HepG2 (cell line): ENCODE measurements around the gene SLC22A23. TPM values are rescaled to one million over a fixed set of nuclear protein-coding genes. Genes with fewer than 3 reads are reported as not detected.

Experiments
- ATAC-seq: fragments of 200-7000 bp; cut with Tn5 transposase; 3 replicates; pipeline ENCODE4 v1.9.1; 2020; ENCODE audit warnings: mild to moderate bottlenecking, moderate library complexity
- BruUV-seq: library from RNA; stranded (reverse); fragments of 400-500 nt; replicated peaks from 2 replicates; lab custom pipeline; 2021; lab: Mats Ljungman, UMichigan
- CTCF ChIA-PET: fragments of 300-600 bp; formaldehyde crosslinking; extraction: SDS; loops from one replicate; lab custom pipeline; 2021; ENCODE audit warnings: low total read pairs, inconsistent platforms, low intra/inter-chr PET ratio; lab: Yijun Ruan, JAX
- POLR2A ChIA-PET: fragments of 350-600 bp; sonication (Branson Sonifier 250); formaldehyde crosslinking; loops from one replicate; lab custom pipeline; 2020; ENCODE audit warnings: antibody characterized with exemption, inconsistent platforms; lab: Yijun Ruan, JAX
- DNase-seq: peaks from one replicate; pipeline ENCODE4 v3.0.0-alpha.2; 2015; ENCODE audit warnings: low spot score
- FAIRE-seq: peaks from 3 replicates; lab custom pipeline; 2011; peaks lifted over from hg19 to GRCh38; lab: Jason Lieb, UNC
- H2AFZ ChIP-seq: one replicate; pipeline ENCODE4 v1.6.1; 2011; ENCODE audit warnings: low read length, inconsistent platforms
- H3K27ac ChIP-seq: fragments of 300-600 bp; 3 replicates; pipeline ENCODE4 v1.8.0; 2011; ENCODE audit warnings: mixed run types, mild to moderate bottlenecking, mixed read lengths, low read length, inconsistent platforms; ENCODE audit not compliant: insufficient read depth; ENCODE audit errors: extremely low read length
- H3K27me3 ChIP-seq, 2 experiments: fragments of 200-600 bp in 1 of 2; 2 replicates in 1 of 2; 3 replicates in 1 of 2; pipeline versions ENCODE4 v1.6.0 to v1.8.0; 2011; ENCODE audit warnings: low read length in 2 of 2, mild to moderate bottlenecking in 2 of 2, moderate library complexity in 2 of 2, inconsistent platforms in 1 of 2; ENCODE audit not compliant: insufficient read depth in 2 of 2, control insufficient read depth in 1 of 2
- H3K36me3 ChIP-seq, 2 experiments: fragments of 200-600 bp in 1 of 2; replicated peaks in 1 of 2; 2 replicates in 1 of 2; 3 replicates in 1 of 2; pipeline versions ENCODE4 v1.5.1 to v1.8.0; 2011; ENCODE audit warnings: low read length in 2 of 2, inconsistent platforms in 1 of 2; ENCODE audit not compliant: insufficient read depth in 2 of 2, control insufficient read depth in 1 of 2
- H3K4me1 ChIP-seq: 2 replicates; pipeline ENCODE4 v1.5.1; 2012; ENCODE audit warnings: low read length, inconsistent platforms; ENCODE audit not compliant: insufficient read depth
- H3K4me2 ChIP-seq: 2 replicates; pipeline ENCODE4 v1.6.0; 2011; ENCODE audit warnings: low read depth, low read length, inconsistent platforms
- H3K4me3 ChIP-seq, 3 experiments: fragments of 200-600 bp in 1 of 3; sonication (generic), shearing (Covaris generic) in 1 of 3; replicated peaks in 1 of 3; 2 replicates each; pipeline ENCODE4 v1.5.1; 2011 to 2016; ENCODE audit warnings: low read length in 3 of 3, inconsistent platforms in 2 of 3, low read depth in 2 of 3, mild to moderate bottlenecking in 2 of 3, control low read depth in 1 of 3, mixed read lengths in 1 of 3; ENCODE audit not compliant: insufficient read depth in 1 of 3
- H3K79me2 ChIP-seq: one replicate; pipeline ENCODE4 v1.6.1; 2011; ENCODE audit warnings: low read length, inconsistent platforms; ENCODE audit not compliant: insufficient read depth
- H3K9ac ChIP-seq: 2 replicates; pipeline ENCODE4 v1.6.0; 2011; ENCODE audit warnings: mild to moderate bottlenecking, low read depth, low read length, inconsistent platforms; ENCODE audit not compliant: insufficient read depth
- H3K9me3 ChIP-seq: 2 replicates; pipeline ENCODE4 v1.5.1; 2012; ENCODE audit warnings: mild to moderate bottlenecking, low read length
- H4K20me1 ChIP-seq: 2 replicates; pipeline ENCODE4 v1.6.0; 2011; ENCODE audit warnings: inconsistent platforms, mild to moderate bottlenecking, low read length, moderate library complexity; ENCODE audit not compliant: insufficient read depth
- HNRNPLL ChIP-seq: fragments of 200-400 bp; formaldehyde crosslinking; IDR thresholded peaks from 2 replicates; pipeline ENCODE4 v1.6.1; 2017; ENCODE audit warnings: mild to moderate bottlenecking, low read depth, low read length; ENCODE audit not compliant: poor library complexity, severe bottlenecking
- JARID2 ChIP-seq: sonication (generic); formaldehyde crosslinking; IDR thresholded peaks from 2 replicates; pipeline ENCODE4 v1.8.1; 2023; ENCODE audit warnings: missing genetic modification reagents, inconsistent platforms; ENCODE audit not compliant: insufficient replicate concordance
- JDP2 ChIP-seq: sonication (generic); formaldehyde crosslinking; IDR thresholded peaks from 2 replicates; pipeline ENCODE4 v1.8.1; 2022; ENCODE audit warnings: missing genetic modification reagents, borderline replicate concordance
- KDM6A ChIP-seq: IDR thresholded peaks from 2 replicates; pipeline ENCODE4 v1.6.1; 2016; ENCODE audit warnings: low read depth
- NFIC ChIP-seq: IDR thresholded peaks from 2 replicates; pipeline ENCODE4 v1.6.1; 2012; ENCODE audit warnings: mild to moderate bottlenecking, low read length, inconsistent platforms
- PCBP1 ChIP-seq: fragments of 200-400 bp; formaldehyde crosslinking; IDR thresholded peaks from 2 replicates; pipeline ENCODE4 v1.6.1; 2017; ENCODE audit warnings: mild to moderate bottlenecking, low read depth, low read length, borderline replicate concordance
- POLR2AphosphoS2 ChIP-seq: IDR thresholded peaks from 2 replicates; pipeline ENCODE4 v1.6.1; 2011; ENCODE audit warnings: low read depth, low read length, improper control_type of control experiment
- RBAK ChIP-seq: sonication (generic); formaldehyde crosslinking; IDR thresholded peaks from 2 replicates; pipeline ENCODE4 v1.5.1; 2020; ENCODE audit warnings: mild to moderate bottlenecking, missing genetic modification reagents
- SIX4 ChIP-seq: sonication (generic); formaldehyde crosslinking; IDR thresholded peaks from 2 replicates; pipeline ENCODE4 v1.4.0; 2020; ENCODE audit warnings: missing genetic modification reagents
- YEATS4 ChIP-seq: sonication (generic); formaldehyde crosslinking; IDR thresholded peaks from 2 replicates; pipeline ENCODE4 v1.4.0; 2020; ENCODE audit warnings: missing genetic modification reagents, borderline replicate concordance
- ZNF24 ChIP-seq: fragments of 450-650 bp; IDR thresholded peaks from 2 replicates; pipeline ENCODE4 v1.6.1; 2017; ENCODE audit warnings: antibody characterized with exemption, mild to moderate bottlenecking
- ZZZ3 ChIP-seq: sonication (generic); formaldehyde crosslinking; IDR thresholded peaks from 2 replicates; pipeline ENCODE4 v1.4.0; 2020; ENCODE audit warnings: missing genetic modification reagents, mild to moderate bottlenecking, borderline replicate concordance
- WGBS: methylation state at CpG from one replicate; pipeline ENCODE4 v1.1.6; 2017; ENCODE audit warnings: low lambda C conversion rate; 5-methylcytosine and 5-hydroxymethylcytosine counted together
- in situ Hi-C: cut with HindIII; loops from 2 replicates; pipeline ENCODE4 v1.10.0; 2017; ENCODE audit warnings: low pct_unique_long_range_greater_than_20kb; ENCODE audit not compliant: extremely low pct_ligation_motif_present
- intact Hi-C: fragments of 100-400 bp; cut with micrococcal nuclease; formaldehyde crosslinking; loops from one replicate; pipeline ENCODE4 v1.10.0; 2022; ENCODE audit not compliant: unreplicated experiment
- polyA plus RNA-seq, 8 experiments: library from polyadenylated mRNA; depleted of rRNA in 3 of 8; stranded (reverse) in 7 of 8; unstranded in 1 of 8; fragments of >200 nt; fragmentation: Illumina TruSeq in 4 of 8; extraction: Trizol in 4 of 8; gene quantifications; 2 replicates each; pipeline versions ENCODE4 v1.2.1 to v1.2.3, GENCODE V29; 2011 to 2016; ENCODE audit warnings: low read depth in 4 of 8, missing spikeins in 1 of 8, mixed read lengths in 1 of 8; ENCODE audit not compliant: insufficient read depth in 1 of 8
- total RNA-seq, 5 experiments: library from RNA; depleted of rRNA; stranded (reverse); fragments of >200 nt; fragmentation: Illumina TruSeq; extraction: Trizol; gene quantifications; 2 replicates each; pipeline ENCODE4 v1.2.3, GENCODE V29; 2016; ENCODE audit warnings: low read depth in 1 of 5
- TF ChIP-seq, protein P1 (sequence below): sonication (generic); formaldehyde crosslinking; conservative IDR thresholded peaks from 2 replicates; pipeline ENCODE4 v1.8.1; 2023; ENCODE audit warnings: missing genetic modification reagents
- TF ChIP-seq, protein P2 (sequence below), 2 experiments: sonication (generic) in 1 of 2; formaldehyde crosslinking in 1 of 2; IDR thresholded peaks; 2 replicates each; pipeline versions ENCODE4 v1.4.0 to v1.6.1; 2016 to 2020; ENCODE audit warnings: borderline replicate concordance in 1 of 2, low read depth in 1 of 2, mild to moderate bottlenecking in 1 of 2, missing genetic modification reagents in 1 of 2

Gene SLC22A23
- total and polyA plus RNA-seq, 2 of the 13 experiments (the other 11 are each of a cell fraction or from before 2014, with no cell fraction given) = 11.8 to 17.5 TPM

DNA sequence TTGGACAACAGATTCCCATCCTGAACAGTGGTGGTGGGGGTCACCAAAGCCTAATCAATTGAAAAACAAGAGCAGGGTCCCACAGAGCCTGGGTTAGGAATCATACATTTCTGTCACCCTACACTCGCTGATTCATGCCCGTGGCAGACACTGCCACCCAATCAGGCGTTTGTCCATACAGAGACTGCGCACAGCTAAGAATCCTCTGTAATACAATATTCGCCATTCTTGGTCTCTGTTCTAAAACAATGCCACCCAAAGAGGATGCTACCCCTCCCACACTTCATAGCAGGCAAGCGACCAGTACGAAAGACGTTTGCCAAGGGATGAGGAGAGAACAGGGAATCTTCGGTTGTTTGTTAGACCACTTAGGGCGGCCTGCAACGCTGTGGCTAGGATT lies 28.1 kb upstream of the SLC22A23 start:
- Histone ChIP-seq H3K4me3 (no peak overlapping the region), H4K20me1 (no peaks in the 10 kb centered on the region), H3K4me2 (no peak overlapping the region), H3K9me3 (peaks cover 4% of the 10 kb centered on the region), H3K27me3 (peaks cover 3 to 70% of the 10 kb centered on the region in 2 experiments; a peak in 4 of 5 replicates), H3K79me2 (no peaks in the 10 kb centered on the region), H3K9ac (no peak overlapping the region), H3K36me3 (no peaks in the 10 kb centered on the region), H2AFZ (no peak overlapping the region), H3K27ac (no peak overlapping the region), H3K4me1 (peaks cover 5% of the 10 kb centered on the region; the same call in 1 of the 2 replicates)
- CTCF ChIA-PET = no interaction called here
- no TSS peak for BruUV-seq
- intact Hi-C loops = no loop called here
- DNase-seq (no peak), ATAC-seq (no peak), FAIRE-seq (no peak)
- WGBS = 51% methylated on average over 11 of the region's 11 CpGs
- no peak for TF ChIP-seq POLR2AphosphoS2
- TF ChIP-seq KDM6A (CRISPR knock-in tag) = no peak
- TF ChIP-seq, protein P1, sequence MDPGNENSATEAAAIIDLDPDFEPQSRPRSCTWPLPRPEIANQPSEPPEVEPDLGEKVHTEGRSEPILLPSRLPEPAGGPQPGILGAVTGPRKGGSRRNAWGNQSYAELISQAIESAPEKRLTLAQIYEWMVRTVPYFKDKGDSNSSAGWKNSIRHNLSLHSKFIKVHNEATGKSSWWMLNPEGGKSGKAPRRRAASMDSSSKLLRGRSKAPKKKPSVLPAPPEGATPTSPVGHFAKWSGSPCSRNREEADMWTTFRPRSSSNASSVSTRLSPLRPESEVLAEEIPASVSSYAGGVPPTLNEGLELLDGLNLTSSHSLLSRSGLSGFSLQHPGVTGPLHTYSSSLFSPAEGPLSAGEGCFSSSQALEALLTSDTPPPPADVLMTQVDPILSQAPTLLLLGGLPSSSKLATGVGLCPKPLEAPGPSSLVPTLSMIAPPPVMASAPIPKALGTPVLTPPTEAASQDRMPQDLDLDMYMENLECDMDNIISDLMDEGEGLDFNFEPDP = no peak
- TF ChIP-seq, protein P2, sequence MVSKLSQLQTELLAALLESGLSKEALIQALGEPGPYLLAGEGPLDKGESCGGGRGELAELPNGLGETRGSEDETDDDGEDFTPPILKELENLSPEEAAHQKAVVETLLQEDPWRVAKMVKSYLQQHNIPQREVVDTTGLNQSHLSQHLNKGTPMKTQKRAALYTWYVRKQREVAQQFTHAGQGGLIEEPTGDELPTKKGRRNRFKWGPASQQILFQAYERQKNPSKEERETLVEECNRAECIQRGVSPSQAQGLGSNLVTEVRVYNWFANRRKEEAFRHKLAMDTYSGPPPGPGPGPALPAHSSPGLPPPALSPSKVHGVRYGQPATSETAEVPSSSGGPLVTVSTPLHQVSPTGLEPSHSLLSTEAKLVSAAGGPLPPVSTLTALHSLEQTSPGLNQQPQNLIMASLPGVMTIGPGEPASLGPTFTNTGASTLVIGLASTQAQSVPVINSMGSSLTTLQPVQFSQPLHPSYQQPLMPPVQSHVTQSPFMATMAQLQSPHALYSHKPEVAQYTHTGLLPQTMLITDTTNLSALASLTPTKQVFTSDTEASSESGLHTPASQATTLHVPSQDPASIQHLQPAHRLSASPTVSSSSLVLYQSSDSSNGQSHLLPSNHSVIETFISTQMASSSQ (IDR thresholded peaks at IDR 0.05; ENCODE audit: low read depth) = no peak
- TF ChIP-seq, protein P2 (CRISPR knock-in tag; IDR thresholded peaks at IDR 0.05; ENCODE audit: borderline replicate concordance) = no peak
- TF ChIP-seq SIX4 = no peak
- no peak for TF ChIP-seq JARID2 (CRISPR knock-in tag)
- no peak for TF ChIP-seq HNRNPLL
- no peak for TF ChIP-seq RBAK (CRISPR knock-in tag)
- TF ChIP-seq ZNF24 = no peak
- TF ChIP-seq YEATS4 = no peak
- TF ChIP-seq JDP2 (CRISPR knock-in tag) = no peak
- no peak for TF ChIP-seq NFIC
- no peak for TF ChIP-seq ZZZ3 (CRISPR knock-in tag)
- no peak for TF ChIP-seq PCBP1
- in situ Hi-C loops = no loop called here
- POLR2A ChIA-PET = no interaction called here
